ENCODE data around the gene L3MBTL3. TPM values are rescaled to one million over a fixed set of nuclear protein-coding genes. Genes with fewer than 3 reads are reported as not detected.

Gene L3MBTL3
- total and polyA plus RNA-seq, 2 experiments from 2014 or later: 8.7 to 11.2 TPM

- TF ChIP-seq ZNF331 (CRISPR knock-in tag; IDR thresholded peaks at IDR 0.05; ENCODE audit: low read depth): no peak
- TF ChIP-seq ZNF462 (CRISPR knock-in tag; IDR thresholded peaks at IDR 0.05): no peak
- TF ChIP-seq NANOG (IDR thresholded peaks at IDR 0.05; ENCODE audit: borderline replicate concordance): no peak
- no peak for TF ChIP-seq POLR2AphosphoS5 (IDR thresholded peaks at IDR 0.05; ENCODE audit: low read depth)
- TF ChIP-seq ZNF114 (CRISPR knock-in tag; IDR thresholded peaks at IDR 0.05): no peak
- no peak for TF ChIP-seq ETS1 (IDR thresholded peaks at IDR 0.05)
- TF ChIP-seq EZH2phosphoT487 (IDR thresholded peaks at IDR 0.05; ENCODE audit: unreplicated experiment): no peak
- TF ChIP-seq, protein P1, sequence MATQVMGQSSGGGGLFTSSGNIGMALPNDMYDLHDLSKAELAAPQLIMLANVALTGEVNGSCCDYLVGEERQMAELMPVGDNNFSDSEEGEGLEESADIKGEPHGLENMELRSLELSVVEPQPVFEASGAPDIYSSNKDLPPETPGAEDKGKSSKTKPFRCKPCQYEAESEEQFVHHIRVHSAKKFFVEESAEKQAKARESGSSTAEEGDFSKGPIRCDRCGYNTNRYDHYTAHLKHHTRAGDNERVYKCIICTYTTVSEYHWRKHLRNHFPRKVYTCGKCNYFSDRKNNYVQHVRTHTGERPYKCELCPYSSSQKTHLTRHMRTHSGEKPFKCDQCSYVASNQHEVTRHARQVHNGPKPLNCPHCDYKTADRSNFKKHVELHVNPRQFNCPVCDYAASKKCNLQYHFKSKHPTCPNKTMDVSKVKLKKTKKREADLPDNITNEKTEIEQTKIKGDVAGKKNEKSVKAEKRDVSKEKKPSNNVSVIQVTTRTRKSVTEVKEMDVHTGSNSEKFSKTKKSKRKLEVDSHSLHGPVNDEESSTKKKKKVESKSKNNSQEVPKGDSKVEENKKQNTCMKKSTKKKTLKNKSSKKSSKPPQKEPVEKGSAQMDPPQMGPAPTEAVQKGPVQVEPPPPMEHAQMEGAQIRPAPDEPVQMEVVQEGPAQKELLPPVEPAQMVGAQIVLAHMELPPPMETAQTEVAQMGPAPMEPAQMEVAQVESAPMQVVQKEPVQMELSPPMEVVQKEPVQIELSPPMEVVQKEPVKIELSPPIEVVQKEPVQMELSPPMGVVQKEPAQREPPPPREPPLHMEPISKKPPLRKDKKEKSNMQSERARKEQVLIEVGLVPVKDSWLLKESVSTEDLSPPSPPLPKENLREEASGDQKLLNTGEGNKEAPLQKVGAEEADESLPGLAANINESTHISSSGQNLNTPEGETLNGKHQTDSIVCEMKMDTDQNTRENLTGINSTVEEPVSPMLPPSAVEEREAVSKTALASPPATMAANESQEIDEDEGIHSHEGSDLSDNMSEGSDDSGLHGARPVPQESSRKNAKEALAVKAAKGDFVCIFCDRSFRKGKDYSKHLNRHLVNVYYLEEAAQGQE (IDR thresholded peaks at IDR 0.05; ENCODE audit: unreplicated experiment): no peak
- no peak for TF ChIP-seq CREB1 (CRISPR knock-in tag; IDR thresholded peaks at IDR 0.05; ENCODE audit: low read depth)
- no peak for TF ChIP-seq CTCF (conservative IDR thresholded peaks at IDR 0.05; ENCODE audit: low read depth in 2 of 2)
- TF ChIP-seq JUNB (IDR thresholded peaks at IDR 0.05; ENCODE audit: unreplicated experiment): no peak
- no peak for TF ChIP-seq EZH2 (IDR thresholded peaks at IDR 0.05; ENCODE audit: low read depth, unreplicated experiment)
- no peak for TF ChIP-seq STAT1 (IDR thresholded peaks at IDR 0.05; ENCODE audit: unreplicated experiment)
- H3K79me2 ChIP-seq (replicated peaks; ENCODE audit: insufficient read depth): no peaks in the 10 kb centered on the region
- no peaks in the 10 kb centered on the region for H3K27me3 ChIP-seq (ENCODE audit: insufficient read depth)
- H3K27ac ChIP-seq (ENCODE audit: low read depth): no peak overlapping the region
- no peaks in the 10 kb centered on the region for H4K20me1 ChIP-seq (replicated peaks; ENCODE audit: insufficient read depth)
- no peak overlapping the region for H2AFZ ChIP-seq
- H3K4me3 Mint-ChIP-seq: no peak overlapping the region
- H3K9me2 ChIP-seq (ENCODE audit: insufficient read depth): no peaks in the 10 kb centered on the region; the same call in 1 of the 2 replicates
- H3K36me3 Mint-ChIP-seq (ENCODE audit: low read depth): no peaks in the 10 kb centered on the region
- H3K4me3 ChIP-seq: no peak overlapping the region
- no peak for DNase-seq (ENCODE audit: low spot score)
- H3K27me3 Mint-ChIP-seq (ENCODE audit: insufficient read depth, low read depth, poor library complexity): no peaks in the 10 kb centered on the region
- no peak overlapping the region for H3K27ac Mint-ChIP-seq
- H3K36me3 ChIP-seq (ENCODE audit: insufficient read depth): no peaks in the 10 kb centered on the region
- peaks cover 3% of the 10 kb centered on the region; the same call in 1 of the 3 replicates for H3K4me1 Mint-ChIP-seq
- no peak overlapping the region for H3K4me2 ChIP-seq
- H3K4me1 ChIP-seq (ENCODE audit: insufficient read depth): no peaks in the 10 kb centered on the region
- H3K9me3 Mint-ChIP-seq: no peaks in the 10 kb centered on the region; the same call in 2 of the 3 replicates
- no peak for ATAC-seq
- H3F3A ChIP-seq (replicated peaks; ENCODE audit: low read depth): no peaks in the 10 kb centered on the region
Observed at GRCh38 chr6:129989396-129989795, 29.0 kb upstream of the L3MBTL3 start.

Measured in GM23338 (cell line).